A172 (cell line): ENCODE results near the gene TMEM63C. TPM values are rescaled to one million over a fixed set of nuclear protein-coding genes. Genes with fewer than 3 reads are reported as not detected.
A peak's percentile ranks its signal among the peaks of the same experiment; 100 is the strongest.

Source experiments
- DNase-seq: peaks from one replicate; pipeline ENCODE4 v3.0.0-alpha.2; 2015; ENCODE audit warnings: low spot score
- total RNA-seq: library from RNA; depleted of rRNA; stranded (reverse); fragments of >200 nt; shearing (Covaris generic); gene quantifications from 2 replicates; pipeline ENCODE4 v1.2.3, GENCODE V29; 2014; rRNA removed

TMEM63C gene, protein sequence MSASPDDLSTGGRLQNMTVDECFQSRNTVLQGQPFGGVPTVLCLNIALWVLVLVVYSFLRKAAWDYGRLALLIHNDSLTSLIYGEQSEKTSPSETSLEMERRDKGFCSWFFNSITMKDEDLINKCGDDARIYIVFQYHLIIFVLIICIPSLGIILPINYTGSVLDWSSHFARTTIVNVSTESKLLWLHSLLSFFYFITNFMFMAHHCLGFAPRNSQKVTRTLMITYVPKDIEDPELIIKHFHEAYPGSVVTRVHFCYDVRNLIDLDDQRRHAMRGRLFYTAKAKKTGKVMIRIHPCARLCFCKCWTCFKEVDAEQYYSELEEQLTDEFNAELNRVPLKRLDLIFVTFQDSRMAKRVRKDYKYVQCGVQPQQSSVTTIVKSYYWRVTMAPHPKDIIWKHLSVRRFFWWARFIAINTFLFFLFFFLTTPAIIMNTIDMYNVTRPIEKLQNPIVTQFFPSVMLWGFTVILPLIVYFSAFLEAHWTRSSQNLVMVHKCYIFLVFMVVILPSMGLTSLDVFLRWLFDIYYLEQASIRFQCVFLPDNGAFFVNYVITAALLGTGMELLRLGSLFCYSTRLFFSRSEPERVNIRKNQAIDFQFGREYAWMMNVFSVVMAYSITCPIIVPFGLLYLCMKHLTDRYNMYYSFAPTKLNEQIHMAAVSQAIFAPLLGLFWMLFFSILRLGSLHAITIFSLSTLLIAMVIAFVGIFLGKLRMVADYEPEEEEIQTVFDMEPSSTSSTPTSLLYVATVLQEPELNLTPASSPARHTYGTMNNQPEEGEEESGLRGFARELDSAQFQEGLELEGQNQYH
- total RNA-seq: 0.62 and 0.98 TPM in 2 replicates

GRCh38 chr14:77181603-77182437 is at the start of gene TMEM63C:
TSS of gene TMEM63C (plus strand) at chr14:77181798. CDS start at chr14:77218814, 37,016 bp downstream.
- peak; percentile 76 for DNase-seq

GRCh38 chr14:77131871-77132486 is 49.6 kb upstream of the TMEM63C start:
- no peak for DNase-seq

GRCh38 chr14:77133720-77134338 is 47.8 kb upstream of the TMEM63C start:
- peak; percentile 43 for DNase-seq

GRCh38 chr14:77139022-77139421 is 42.6 kb upstream of the TMEM63C start:
- DNase-seq: no peak

DNA sequence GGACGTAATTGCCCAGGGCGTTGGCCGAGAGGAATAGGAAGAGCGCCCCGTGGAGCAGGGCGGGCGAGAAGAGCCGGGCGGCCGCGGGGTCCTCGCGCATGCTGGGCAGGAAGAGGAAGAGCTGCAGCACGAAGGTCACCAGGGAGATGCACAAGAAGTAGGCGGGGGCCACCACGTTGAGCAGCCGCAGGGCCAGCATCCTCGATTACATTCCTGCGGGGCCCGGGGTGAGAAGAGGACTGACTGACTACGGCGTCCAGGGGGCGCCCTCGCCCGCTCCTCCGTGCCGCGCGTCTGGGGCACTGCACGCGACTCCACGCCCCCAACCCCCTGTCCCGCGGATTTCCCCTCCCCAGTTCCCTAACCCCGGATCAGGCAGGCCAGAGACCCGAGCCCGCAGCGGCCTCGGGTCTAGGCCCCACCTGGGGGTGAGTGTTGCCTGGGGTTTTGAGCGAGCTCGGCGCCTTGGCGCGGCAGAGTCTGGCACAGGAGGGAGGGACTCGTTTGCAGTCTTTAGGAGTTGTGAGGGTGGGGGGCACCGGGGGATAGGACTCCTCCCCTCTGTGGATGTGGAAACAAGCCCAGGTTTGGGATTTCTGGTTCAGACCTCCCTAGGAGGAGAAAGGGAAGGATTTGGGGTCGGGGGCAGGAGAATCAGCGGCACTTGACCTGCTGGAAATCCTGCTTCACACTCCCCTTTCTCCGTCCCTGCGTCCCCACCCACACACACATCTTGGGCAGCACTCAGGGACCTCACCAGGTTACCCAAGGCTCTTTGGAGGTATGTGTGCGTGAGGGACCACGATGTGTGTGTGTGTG is 41.8 kb upstream of the TMEM63C start:
- no peak for DNase-seq

GRCh38 chr14:77140359-77141213 is 41.0 kb upstream of the TMEM63C start:
- no peak for DNase-seq

- no peak for DNase-seq
Measured at GRCh38 chr14:77141214-77142004, 40.2 kb upstream of the TMEM63C start, which contains the start of gene ZDHHC22. TSS of gene ZDHHC22 (minus strand) at chr14:77141791. CDS start at chr14:77139738, 2,053 bp downstream.

DNA sequence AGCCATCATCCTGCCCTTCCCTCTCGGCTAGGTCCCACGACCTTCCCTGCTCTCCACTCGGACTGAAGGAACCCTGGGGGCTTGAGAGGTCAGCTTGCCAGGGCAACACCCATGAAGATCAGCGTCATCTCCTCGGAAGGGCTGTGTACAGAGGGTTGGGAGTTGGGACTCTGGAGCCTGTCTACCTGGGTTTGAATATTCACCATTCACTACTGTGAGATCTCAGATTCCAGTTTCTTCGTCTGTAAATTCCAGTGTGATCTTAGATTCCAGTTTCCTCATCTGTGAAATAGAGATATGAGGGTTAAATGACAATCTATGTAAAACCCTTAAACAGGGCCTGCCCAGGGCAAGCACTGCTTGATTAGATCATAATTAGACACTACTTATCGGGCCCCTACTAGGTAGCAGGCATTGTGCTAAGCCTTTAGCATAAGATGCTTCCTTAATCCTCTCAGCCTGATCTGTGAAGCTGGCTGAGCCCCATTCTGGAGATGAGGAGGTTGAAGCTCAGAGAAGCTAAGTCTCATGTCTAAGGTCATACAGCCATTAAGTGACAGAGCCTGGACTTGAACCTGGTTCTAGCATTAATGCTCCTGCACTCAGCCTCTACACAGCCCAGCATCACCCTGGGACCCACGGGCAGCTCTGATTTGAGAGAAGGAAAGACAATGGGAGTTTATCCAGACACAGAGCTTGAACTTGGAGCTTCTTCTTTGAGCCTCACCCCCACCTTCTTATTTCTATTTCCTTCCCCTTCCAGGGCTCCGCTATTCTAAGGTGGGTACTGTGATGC is 39.4 kb upstream of the TMEM63C start:
- DNase-seq: no peak

GRCh38 chr14:77143071-77143470 is 38.5 kb upstream of the TMEM63C start:
- DNase-seq: no peak

DNA sequence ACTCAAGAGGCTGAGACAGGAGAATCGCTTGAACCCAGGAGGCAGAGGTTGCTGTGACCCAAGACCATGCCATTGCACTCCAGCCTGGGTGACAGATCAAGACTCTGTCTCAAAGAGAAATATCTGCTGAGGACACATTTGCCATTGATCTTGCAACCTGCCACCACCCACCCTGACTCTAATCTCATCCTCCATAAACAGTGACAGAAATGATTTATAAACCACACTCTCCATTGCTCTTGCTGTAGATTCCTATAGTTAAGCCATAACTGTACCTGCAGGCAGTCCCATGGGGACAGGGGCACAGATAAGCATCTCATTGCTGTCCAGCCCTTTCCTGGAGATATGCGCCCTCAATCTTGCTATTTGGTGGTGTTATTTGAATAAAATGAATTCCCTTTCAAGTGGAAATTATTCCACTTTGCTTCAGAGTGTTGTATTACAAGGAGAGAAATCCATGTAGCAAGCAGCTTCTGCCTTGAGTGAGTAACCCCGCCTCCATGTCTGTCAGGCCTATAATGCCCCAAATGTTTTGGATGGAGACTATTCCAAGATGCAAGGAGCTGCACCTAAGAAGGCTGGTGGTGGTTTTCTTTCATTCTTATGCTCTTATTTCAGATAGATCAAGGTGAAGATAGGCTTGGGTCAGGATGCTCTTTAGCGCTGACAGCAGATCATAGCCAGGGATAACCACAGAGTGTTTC is 37.0 kb upstream of the TMEM63C start:
- no peak for DNase-seq

DNA sequence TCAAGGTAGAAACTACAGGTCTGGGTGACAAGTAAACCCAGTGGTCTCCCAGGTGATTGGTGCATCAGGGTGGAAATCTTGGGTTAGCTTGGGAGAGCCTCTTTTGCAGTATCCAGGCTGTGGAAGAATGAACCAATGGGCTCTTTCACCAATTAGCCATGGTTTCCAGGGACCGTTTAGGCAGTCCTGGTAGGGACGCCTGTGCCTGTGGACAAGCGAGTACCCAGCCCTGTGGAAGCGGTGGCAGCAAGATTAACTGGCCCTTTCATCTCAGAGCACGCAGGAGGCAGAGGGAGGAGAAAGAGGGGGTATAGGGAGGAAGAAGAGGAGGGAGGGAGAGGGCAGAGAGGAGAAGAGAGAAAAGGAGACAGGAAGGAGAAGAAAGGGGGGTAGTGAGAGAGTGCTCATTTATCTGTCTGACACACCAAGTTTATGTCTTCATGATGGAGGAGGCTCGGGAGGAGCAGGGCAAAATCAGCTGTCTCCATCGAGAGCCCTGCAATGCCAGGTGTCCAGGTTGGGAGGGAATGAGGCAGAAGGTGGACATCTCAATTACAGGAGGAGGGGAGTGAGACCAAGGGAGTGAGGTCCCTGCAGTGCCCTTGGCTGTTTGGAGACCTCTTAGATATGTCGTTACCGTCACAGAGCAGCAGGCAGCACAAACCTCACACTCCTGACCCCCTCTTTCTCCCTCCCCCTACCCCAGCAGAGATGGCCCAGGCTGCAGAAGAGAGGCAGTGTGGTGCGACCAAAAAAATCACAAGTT is 35.4 kb upstream of the TMEM63C start:
- no peak for DNase-seq

GRCh38 chr14:77148510-77149231 is 32.9 kb upstream of the TMEM63C start:
- no peak for DNase-seq

- DNase-seq: no peak
Measured at GRCh38 chr14:77151245-77151644, 30.4 kb upstream of the TMEM63C start.

DNA sequence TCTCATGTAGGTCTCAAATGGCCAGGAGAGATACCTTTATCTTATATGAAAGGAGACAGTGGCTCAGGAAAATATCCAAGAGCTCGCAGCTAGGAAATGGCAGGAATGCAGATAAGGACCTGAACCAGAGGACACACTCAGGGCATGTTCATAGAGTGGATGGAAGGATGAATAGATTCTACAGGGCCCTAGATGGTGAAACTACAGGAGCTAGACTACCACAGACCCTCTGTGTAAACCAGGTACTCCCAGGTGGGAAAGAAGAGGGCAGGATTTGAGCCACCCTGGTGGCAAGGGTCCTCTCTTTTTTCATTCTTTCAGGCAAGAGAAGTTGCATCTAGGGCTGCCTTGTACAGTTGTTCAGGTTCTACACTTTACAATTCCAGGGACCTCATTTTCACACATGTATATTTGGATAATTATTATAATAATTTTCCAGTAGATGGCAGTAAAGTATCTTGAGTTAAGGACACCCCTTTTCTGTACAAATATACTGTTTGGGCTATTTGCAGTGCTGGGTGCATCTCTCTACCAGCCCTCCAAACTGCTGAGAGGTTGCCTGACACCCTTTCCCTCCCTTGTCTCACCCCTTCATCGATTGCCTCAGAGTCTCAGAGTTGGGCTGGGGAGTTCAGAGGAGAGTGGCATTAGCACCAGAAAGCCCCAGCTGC is 29.5 kb upstream of the TMEM63C start:
- DNase-seq: no peak

GRCh38 chr14:77153802-77154201 is 27.8 kb upstream of the TMEM63C start:
- no peak for DNase-seq
